Urothelium cell line (cell line): Measurements from ENCODE around the gene GALNT9.
A peak's percentile ranks its signal among the peaks of the same experiment; 100 is the strongest.

Source experiments
- DNase-seq: peaks from one replicate; pipeline ENCODE4 v3.0.0; 2011; ENCODE audit warnings: low spot score, mixed read lengths
- FAIRE-seq: peaks from 2 replicates; lab custom pipeline; 2011; peaks lifted over from hg19 to GRCh38; lab: Jason Lieb, UNC

Gene GALNT9

DNA sequence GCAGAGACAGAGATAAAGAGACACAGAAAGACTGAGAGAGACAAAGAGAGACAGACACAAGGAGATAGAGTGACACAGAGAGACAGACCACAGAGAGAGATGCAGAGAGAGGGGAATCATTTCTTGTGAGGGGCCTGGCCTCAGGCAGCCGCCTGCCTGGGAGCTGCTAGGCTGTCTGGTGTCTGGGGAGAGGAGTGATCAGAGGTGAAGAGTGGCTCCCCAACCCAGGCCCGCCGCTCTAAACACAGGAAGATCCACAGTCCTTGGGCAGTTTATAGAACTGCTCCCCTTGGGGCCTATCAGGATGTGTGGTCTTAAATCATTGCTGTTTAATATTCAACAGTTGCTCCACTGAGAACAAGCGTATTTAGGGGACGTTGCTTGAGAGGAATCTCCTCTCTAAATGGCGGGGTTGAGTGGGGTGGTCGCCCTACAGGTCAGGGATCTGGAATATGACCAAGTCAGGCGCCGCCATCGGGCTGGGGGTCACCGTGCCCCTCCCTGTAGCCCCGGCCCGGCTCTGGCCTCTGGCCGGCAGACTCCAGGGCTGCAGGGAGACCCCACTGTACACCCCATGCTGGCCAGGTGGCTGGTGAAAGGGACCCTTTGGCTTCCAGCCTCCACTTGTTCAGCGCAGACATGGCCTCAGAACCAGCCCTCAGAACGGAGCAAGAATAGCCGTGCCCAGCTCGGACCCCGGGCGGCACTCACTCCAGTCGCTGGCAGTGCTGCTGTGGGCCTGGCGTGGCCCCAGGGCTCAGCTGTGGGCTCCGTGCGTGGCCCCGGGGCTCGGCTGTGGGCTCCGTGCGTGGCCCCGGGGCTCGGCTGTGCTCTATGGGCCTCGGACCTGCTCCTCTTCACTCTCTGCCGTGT, 89.4 kb downstream of the GALNT9 start:
- no peak for DNase-seq
- FAIRE-seq, result no peak

DNA sequence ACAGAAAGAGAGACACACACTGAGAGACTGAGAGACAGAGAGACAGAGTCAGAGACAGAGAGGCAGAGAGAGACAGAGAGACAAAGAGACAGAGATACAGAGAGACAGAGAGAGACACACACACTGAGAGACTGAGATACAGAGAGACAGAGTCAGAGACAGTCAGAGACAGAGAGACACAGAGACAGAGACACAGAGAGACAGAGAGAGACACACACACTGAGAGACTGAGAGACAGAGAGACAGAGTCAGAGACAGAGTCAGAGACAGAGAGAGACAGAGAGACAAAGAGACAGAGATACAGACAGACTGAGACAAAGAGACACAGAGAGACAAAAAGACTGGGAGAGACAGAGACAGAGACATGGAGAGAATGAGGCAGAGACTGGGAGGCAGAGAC, 90.0 kb downstream of the GALNT9 start:
- FAIRE-seq (no peak), DNase-seq (no peak)

DNA sequence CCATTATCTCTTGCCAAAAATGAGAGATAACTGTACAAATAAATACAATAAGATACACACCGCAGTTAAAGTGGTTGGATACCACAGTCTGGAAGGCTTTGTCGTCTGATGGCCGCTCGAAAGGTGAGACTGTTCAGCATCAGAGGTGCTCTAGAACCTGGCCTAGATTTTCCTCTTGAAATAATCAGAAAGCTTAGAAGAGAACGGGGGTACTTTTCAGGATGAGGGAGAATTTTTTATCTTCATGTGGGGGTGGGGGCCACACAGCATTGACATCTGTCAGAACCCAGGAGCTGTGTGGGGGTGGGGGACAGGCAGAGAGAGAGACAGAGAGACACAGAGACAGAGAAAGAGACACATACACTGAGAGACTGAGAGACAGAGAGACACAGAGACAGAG, 90.5 kb downstream of the GALNT9 start:
- DNase-seq (no peak), FAIRE-seq (no peak)

DNA sequence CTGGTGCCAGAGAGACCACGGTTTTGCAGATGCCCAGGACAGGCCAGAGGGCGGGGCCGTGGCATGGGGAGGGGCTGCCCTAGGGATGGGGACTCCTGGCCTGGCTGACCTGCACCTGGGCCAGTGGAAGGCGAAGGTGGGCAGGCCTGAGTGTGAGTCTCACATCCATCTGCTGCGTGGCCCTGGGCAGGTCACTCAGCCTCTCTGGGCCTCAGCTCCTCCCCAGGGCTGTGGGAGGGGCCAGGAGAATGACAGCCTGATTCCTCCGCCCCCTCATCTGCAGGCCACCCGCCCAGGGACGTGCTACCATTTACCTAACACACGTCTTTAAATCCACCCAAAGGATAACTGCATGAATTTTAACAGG, 90.9 kb downstream of the GALNT9 start:
- no peak for FAIRE-seq

DNA sequence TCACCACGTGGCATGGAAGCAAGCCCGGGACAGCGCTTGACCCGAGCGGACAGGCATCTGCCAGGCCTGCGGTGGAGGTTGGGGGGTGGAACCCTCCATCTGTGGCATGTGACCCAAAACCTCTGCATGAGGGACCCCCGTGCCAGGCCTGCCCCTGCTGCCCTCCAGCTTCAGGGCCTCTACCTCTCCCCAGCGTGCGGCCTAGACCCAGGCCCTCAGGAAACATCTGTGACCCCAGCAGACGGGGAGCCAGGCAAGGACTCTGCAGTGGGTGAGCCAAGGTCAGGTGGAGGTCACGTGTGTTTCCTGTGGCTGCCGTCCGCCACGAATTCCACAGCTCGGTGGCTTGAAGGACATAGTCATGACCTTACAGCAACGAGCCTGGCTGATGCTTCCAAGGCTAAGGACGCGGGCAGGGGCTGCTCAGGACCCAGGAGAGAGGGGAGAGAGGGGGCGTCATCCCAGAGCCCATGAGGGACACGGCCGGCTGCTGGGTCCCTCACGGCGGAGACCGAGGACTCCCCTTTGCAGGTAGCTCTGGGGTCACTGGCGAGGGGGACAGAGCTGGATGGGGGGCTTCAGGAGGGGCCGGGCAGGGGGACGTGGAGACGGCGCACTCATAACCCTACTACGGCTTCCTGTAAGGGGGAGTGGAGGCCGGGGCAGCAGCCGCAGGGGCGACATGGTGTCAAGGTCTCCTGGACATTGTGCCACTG, 91.5 kb downstream of the GALNT9 start:
- FAIRE-seq, result no peak
- DNase-seq, result no peak

More for the DNA sequence above, 90.9 kb downstream of the GALNT9 start:
- DNase-seq, result no peak

DNA sequence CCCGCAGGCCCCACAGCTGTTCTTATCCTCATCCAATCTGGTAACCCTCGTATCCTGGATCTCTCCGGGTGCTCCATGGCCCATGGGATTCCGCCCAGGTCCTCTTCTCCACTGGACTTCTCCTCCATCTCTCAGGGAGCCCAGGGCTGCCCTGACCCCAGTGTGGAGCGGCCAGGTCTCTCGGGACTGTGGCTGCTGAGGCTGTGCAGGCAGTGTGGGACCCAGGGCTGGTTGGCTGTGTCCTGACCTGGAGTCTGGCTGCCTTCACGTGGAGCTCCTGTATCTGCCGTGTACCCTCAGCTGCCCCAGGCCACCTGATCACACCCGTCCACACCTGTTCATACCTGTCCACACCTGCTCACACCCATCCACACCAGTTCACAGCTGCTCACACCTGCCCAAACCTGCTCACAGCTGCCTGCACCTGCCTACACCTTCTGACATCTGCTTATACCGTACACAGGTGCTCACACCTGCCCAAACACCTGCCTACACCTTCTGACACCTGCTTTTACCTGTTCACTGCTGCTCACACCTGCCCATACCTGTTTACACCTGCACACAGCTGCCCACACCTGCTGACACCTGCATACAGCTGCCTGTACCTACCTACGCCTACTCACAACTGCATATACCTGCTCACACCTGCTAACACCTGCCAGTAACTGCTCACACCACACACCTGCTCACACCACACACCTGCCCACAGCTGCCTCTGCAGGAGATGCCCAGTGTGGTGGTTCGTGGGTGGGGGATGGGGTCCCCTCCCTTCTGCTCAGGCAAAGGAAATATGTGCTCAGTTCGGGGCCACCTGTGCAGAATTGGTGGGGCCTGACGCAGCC, 92.2 kb downstream of the GALNT9 start:
- DNase-seq (no peak), FAIRE-seq (peak; percentile 62)

DNA sequence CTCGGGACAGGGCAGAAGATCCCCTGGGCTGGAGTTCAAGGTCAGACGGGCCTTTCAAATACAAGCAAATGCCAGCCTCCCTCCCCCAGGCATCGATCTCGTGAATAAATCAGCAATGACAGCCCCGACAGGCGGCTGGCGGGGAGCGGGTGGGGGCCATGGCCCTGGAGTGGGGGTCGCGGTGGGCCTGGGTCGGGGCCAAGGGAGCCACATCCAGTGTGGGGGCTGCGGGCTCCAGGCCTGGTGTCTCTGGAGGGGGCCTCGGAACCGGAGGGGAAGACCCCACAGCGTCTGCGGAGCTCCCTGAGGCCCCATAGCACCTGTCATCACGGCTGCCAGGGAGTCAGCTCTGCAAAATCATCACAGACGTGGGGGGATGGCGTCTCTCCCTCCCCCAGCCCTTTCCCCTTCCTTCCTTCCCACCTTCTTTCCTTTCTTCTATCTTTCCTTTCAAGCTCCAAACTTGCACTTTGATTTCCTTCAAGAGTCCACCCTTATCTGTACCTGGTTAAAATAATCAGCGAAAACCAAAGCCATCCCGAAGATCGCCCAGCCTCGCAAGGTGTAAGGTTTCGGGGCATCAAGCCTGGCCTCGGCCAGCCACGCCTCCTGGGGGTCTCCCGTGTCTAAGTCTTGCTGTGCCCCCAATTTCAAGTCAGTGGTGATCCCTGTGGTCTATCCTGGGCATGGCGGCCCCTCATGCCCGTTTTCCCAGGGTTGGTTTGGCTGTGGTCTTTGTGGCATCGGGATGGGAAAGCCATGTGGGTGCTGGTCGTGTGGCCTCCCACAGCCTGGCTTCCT, 93.1 kb downstream of the GALNT9 start:
- FAIRE-seq (no peak), DNase-seq (no peak)

DNA sequence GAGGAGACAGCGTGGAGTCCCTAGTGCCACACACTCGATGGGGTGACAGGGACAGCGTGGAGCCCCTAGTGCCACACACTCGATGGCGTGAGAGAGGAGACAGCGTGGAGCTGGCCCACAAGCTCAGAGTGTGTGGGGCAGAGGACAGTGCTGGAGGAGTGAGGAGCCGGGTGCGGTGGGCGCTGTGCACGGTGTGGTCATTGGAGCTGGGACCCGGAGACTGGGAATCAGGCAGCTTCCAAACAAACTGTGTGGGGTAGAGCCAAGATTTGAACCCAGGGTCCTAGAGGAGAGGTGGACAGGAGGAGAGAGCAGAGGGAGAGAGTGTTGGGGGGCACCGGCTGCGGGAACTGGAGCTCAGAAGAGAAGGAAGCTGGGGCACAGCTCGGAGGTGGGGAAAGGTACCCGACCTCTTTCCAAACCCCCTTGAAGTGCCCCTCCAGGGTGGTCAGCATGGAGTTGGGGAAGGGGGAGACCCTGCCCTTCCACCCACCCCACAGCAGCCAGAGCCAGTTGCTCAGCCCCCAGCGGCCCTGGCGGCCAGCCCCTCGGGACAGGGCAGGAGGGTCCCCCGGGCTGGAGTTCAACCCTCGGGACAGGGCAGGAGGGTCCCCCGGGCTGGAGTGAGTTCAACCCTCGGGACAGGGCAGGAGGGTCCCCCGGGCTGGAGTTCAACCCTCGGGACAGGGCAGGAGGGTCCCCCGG, 94.1 kb downstream of the GALNT9 start:
- FAIRE-seq, result no peak
- DNase-seq, result no peak

DNA sequence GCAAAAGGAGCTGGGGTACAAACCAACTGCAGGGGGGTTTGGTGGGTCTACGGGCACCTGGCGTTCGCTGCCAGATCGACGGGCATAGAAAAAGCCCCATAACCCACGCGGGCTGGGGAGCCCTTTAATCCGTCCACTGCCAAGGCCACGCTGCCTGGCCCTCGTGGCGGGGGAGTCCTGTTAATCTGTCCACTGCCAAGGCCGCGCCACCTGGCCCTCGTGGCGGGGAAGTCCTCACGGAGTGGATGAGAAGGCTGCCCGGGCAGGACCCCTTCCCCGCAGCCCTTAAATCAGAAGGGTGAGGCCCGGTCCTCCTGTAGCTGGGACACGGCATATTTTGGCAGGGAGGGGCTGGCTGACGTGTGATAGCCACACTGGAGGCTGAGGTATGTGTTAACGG, 99.0 kb downstream of the GALNT9 start:
- FAIRE-seq (no peak), DNase-seq (no peak)

DNA sequence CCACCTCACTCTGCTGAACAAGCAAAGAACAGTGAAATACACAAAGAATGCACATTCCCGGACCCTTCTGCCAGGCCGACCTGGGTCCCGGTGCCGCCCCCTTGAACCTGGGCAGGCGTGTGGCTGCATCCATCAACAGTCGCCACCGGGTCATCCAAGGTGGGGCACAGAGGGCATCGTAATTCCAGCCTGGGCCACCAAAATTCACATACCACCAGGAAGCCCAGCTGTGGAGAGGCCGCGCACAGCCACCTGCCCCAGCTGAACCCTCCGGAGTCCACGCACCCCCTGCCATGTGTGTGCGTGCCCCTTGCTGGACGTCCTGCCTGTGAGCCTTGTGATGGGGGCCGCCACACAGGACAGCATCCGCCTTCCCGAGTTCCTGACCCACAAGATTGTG, 99.5 kb downstream of the GALNT9 start:
- DNase-seq, result no peak
- no peak for FAIRE-seq

DNA sequence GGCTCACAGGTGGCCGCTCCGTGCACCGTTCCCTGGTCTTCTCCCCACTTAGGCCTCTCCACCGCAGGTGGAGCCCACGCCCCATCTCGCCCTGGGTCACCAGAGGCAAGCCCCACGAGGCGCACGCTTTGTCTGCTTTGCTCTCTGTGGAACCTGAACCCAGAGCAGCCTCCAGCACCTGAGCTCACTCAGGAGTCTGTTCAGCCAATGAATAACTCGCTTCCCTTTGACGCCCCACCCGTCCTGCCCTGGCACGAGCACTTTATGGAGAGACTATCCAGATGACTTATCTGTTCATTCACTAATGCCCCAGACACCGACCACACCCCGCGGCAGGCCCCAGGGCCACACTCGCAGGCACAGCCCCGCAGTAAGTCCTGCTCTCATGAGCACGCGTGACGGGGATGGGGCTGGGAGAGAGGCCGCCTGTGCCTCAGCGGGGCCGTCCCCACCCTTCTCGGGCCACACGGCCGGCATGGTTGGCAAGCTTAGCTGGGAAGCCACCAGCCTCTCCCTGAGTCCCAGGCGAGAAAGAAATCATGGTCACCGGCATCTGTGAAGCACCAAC, 100.1 kb downstream of the GALNT9 start:
- DNase-seq, result no peak
- FAIRE-seq, result no peak

DNA sequence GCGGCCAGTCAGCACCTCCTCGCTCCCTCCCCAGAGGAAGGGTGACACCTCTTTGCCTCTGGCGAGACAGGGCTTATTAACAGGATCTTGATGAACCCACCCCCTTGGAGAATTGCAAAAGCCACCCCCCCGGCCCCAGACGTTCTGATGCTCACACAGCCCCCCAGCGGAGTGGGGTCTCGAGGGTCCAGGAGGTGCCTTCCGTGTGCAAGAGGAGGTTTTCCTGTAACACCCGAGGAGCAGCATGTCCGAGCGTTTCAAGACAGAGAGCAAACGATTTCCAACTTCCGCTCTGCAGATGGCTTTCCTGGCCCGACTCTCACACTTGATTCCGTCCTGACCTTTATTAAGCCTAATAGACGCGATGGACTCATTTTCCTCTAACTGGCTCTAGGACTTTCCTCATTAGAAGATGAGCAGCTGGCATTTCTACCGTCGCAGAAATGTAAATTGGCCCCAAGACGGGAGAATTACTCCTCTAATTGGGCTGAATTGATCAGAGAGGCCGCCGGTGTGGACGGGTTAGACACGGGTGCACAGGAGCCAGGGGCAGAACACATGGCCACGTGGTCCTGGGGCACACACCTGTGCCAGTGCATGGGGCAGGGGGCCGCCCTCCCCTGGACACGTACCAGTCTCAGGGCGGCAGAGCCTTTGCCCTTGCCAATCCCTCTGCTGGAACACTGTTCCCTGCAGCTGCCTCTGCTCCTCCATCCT, 100.8 kb downstream of the GALNT9 start:
- DNase-seq (no peak), FAIRE-seq (no peak)

DNA sequence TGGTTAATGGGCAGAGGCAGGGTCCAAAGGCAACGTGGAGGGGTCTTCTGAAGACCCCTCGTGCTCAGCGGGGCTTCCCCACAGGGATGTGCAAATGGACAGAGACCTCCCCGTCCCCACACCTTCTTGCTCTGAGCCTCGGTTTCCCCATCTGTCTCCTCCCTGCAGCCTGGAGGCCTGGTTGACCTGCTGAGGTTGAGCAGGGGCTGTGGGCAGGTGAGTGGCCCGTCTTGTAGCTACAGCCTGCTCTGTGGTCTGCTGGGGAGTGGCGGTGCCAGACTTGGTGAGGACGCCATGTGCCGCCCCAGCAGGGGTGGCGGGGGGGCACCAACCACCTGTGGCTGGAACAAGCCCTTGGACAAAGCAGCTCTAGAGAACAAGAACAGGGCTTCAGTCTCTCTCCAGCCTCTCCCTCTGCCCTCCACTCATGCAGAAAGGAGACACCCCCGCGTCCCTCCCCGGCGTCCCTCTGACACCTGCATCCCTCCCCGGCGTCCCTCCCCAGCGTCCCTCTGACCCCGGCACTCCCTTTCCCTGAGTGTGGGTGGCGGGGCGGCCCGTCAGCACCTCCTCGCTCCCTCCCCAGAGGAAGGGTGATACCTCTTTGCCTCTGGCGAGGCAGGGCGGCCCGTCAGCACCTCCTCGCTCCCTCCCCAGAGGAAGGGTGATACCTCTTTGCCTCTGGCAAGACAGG, 101.5 kb downstream of the GALNT9 start:
- FAIRE-seq, result no peak
- DNase-seq, result no peak

DNA sequence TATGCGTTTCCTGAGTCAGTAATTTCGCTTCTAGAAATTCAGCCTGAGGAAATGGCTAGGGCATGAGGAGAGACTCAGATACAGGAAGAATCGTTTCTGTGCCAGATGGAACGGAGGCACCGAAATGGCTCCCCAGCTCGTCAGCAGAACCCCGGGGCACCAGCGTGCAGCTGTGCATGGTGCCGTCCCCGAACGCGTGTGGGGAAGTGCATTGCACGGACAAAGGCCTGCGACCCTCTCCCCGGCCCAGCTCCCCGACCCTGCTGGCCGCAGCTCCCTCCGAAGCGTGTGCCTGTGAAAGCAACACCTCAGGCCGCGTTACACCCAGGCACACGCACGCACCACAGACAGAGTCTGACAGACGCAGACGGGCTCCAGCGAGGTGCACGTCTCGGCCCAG, 102.3 kb downstream of the GALNT9 start:
- DNase-seq, result no peak
- no peak for FAIRE-seq

DNA sequence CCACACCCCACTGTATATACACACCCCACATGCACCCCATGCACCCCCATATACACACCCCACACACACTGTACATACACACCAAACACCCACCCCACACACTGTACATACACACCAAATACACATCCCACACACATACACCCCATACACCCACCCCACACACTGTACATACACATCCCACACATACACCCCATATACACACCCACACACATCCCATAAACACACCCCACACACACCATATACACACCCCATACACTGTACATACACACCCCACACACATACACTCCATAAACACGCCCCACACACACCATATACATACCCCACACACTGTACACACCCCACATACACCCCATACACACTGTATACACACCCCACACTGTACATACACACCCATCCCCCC, 102.8 kb downstream of the GALNT9 start:
- no peak for DNase-seq
- no peak for FAIRE-seq

DNA sequence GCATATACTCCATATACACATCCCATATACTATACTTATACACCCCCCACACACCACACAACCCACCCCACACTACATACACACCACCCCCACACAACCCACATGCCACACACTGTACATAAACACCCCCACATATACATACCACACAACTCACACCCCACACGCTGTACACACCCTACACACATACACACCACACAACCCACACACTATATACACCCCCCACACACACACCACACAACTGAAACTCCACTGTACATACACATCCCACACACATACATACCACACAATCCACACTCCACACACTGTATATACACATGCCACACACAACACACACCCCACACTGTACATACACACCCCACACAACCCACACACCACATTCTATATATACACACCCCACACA, 104.2 kb downstream of the GALNT9 start:
- FAIRE-seq (no peak), DNase-seq (no peak)

DNA sequence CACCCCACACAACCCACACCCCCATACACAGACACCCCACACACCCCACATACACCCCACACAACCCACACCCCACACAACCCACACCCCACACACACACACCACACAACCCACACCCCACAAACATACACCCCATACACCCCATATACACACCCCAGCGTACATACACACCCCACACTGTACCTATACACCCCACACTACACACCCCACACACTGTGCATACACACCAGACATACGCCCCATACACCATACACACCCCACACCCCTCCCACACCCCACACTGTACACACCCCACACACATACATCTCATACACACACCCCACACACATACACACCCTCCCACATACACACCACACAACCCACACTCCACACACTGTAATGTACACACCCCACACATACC, 104.9 kb downstream of the GALNT9 start:
- DNase-seq, result no peak

DNA sequence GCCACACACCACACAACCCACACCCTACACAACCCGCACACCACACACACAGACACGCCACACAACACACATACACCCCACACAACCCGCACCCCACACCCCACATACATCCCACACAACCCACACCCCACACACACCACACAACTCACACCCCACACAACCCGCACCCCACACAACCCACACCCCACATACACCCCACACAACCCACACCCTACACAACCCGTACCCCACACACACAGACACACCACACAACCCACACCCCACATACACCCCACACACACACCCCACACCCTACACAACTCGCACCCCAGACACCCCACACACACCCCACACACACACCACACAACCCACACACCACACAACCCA, 106.6 kb downstream of the GALNT9 start:
- FAIRE-seq, result no peak

More for the DNA sequence above, 104.9 kb downstream of the GALNT9 start:
- FAIRE-seq, result no peak

More for the DNA sequence above, 106.6 kb downstream of the GALNT9 start:
- no peak for DNase-seq
